Upper lobe of left lung (tissue), 4 donors: ENCODE measurements around the gene SRR.

Experiments
- POLR2AphosphoS5 ChIP-seq, 2 donors: sonication (generic); formaldehyde crosslinking; IDR thresholded peaks; one replicate each; pipeline ENCODE4 v1.5.1; 2017; ENCODE audit warnings: antibody characterized with exemption in 2 of 2
- TF ChIP-seq, protein P1 (sequence below), 6 experiments: fragments of 450-650 bp in 4 of 6; fragments of 200-600 bp in 2 of 6; sonication (generic) in 2 of 6; IDR thresholded peaks; one replicate each; pipeline ENCODE4 v1.5.1; 2016 to 2019; ENCODE audit warnings: antibody characterized with exemption in 6 of 6

DNA sequence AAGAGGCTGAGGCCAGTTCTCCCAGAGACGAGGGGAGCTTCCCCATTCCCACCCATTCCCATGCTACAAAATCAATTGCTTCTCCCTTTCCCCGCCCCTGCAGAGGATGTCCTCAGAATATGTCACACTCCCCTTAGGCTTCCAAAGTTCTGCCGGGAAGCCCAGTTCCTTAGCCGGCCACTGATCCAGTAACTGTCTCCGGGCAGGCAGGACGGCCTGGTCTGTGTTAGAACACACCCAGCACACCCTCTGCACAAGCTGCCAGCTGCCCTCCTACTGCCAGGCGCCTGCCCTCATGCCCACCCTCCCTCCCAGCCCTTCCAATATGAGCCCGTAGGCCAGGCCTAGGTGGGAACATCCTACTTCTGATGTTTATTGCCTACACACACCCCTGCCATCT is 64.6 kb downstream of the SRR start:
- TF ChIP-seq, protein P1, sequence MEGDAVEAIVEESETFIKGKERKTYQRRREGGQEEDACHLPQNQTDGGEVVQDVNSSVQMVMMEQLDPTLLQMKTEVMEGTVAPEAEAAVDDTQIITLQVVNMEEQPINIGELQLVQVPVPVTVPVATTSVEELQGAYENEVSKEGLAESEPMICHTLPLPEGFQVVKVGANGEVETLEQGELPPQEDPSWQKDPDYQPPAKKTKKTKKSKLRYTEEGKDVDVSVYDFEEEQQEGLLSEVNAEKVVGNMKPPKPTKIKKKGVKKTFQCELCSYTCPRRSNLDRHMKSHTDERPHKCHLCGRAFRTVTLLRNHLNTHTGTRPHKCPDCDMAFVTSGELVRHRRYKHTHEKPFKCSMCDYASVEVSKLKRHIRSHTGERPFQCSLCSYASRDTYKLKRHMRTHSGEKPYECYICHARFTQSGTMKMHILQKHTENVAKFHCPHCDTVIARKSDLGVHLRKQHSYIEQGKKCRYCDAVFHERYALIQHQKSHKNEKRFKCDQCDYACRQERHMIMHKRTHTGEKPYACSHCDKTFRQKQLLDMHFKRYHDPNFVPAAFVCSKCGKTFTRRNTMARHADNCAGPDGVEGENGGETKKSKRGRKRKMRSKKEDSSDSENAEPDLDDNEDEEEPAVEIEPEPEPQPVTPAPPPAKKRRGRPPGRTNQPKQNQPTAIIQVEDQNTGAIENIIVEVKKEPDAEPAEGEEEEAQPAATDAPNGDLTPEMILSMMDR (IDR thresholded peaks at IDR 0.05): no peak
- no peak for TF ChIP-seq POLR2AphosphoS5 (IDR thresholded peaks at IDR 0.05)
